Measurements from ENCODE around the gene CENPB.

- TF ChIP-seq CTCF (IDR thresholded peaks at IDR 0.05; ENCODE audit: low read depth, low read length, poor library complexity, severe bottlenecking) = no peak
- no peak for TF ChIP-seq EZH2phosphoT487 (IDR thresholded peaks at IDR 0.05; ENCODE audit: borderline replicate concordance, low read length)
Observed at GRCh38 chr20:3798373-3798768, 11.8 kb upstream of the CENPB start.

Data from DOHH2 (cell line).